ENCODE measurements around the gene TCF7L1.
"Not testable (repeated sequence)": the region's sequence is repeated elsewhere in the genome, so short reads cannot be mapped to it uniquely, and the experiment has no call there.

Gene TCF7L1

DNA sequence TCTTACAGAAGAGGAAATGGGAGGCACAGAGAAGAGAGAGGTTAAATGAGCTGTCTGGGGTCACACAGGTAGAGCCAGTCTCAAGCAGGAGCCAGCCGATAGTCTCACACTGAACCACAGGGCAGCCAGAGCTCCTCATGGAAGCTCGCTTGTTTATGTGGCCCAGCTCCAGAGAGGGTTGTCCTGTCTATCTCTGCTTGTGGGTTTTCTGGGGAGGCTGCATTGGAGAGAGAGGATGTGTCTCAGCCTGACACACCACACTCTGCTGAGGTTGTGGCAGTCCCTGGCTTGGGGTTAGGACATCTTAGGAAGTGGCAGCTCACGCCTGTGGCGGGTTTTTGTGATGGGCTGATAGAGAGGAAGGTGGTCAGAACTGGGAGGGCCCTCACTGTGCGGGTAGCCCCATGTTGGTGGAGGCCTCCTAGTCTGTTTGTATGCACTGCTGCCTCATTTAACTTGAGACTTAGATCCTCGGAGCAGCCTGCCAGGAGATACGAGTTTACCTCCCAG is 52.3 kb downstream of the TCF7L1 start:
- peak; percentile 13 for DNase-seq

DNA sequence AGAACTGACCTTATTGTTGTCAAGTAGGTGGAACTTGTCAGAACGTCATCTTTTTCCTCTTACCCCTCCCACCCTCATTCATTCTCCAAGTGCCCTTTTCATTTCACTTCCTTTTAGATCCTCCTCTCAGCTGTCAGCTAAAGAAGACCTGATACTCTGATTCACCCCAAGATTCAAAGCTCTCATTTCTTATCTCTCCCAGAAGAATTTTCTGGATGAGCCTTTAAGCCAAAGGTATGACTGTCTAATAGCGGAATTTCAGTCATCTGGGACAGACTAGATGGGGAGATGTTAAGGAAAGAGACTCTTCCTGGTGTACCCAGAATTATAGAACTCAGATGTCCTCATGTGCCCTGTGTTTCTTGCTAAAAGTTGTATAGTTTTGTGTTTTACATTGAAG is 53.9 kb downstream of the TCF7L1 start:
- DNase-seq = no peak

DNA sequence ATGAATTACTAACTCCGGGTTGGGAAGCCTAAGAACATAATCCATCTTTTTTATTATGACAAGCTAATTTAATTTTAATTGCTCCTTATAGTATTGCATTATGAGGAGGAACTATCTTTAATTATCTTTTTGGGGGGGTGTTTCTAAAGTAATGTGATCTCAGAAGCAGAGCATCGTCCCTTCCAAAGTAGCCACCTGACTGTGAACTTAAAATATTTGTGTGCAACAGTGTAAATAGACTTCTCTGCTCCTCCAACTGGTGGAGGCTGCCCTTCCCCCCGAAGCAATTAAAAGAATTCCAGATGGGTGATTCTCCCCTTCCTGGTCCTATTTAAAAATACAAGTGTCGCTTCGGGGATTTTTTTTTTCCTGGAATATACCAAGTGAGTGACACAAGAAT is 55.7 kb downstream of the TCF7L1 start:
- no peak for DNase-seq

DNA sequence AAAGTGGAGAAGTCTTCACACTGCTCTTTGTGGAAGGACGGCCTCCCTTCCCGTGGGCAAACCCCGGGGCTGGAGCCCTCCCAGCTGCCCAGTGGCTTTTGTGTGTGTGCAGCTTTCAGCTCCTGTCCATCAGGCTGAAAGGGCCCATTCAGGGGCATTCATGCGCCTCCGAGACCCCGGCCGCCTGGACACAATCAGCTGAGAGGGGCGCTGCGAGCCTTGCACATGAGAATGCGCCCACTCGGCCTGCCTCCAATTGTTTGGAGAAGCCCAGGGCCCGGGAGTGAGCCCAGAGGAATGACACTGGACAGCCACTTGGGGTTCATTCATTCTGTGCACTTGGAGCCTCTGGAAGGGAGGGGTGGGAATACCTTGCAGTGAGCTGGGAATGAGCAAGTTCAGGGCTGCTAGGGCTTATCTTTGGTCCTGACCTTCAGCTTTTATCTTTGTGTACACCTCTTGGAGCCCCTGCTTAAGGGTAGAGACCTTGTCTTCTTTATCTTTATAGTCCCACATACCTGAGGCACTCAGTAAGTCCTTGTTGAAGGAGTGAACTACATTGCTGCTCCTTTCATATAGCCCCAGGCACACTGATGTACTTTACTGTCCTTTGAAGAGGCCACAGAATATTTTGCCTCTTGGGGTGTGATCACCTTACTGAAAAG is 56.5 kb downstream of the TCF7L1 start:
- no peak for DNase-seq

DNA sequence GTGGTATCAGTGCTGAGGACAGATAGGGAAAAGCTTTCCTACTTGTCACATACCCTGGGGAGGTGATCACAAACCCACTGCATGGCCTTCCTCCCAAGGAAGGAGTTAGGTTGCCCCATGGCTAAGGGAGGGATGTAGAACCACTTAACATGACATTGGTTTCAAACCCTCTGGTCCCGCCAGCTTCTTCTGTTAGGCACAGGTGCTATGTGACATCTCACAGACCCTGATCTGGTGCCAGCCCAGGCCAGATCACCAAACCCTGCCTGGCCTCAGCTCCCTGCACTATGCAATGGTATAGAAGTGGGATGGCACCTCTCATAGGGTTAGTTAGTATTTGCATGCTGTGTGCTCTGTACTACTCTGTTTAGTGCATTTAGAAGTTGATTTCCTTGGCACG is 58.0 kb downstream of the TCF7L1 start:
- DNase-seq = no peak

DNA sequence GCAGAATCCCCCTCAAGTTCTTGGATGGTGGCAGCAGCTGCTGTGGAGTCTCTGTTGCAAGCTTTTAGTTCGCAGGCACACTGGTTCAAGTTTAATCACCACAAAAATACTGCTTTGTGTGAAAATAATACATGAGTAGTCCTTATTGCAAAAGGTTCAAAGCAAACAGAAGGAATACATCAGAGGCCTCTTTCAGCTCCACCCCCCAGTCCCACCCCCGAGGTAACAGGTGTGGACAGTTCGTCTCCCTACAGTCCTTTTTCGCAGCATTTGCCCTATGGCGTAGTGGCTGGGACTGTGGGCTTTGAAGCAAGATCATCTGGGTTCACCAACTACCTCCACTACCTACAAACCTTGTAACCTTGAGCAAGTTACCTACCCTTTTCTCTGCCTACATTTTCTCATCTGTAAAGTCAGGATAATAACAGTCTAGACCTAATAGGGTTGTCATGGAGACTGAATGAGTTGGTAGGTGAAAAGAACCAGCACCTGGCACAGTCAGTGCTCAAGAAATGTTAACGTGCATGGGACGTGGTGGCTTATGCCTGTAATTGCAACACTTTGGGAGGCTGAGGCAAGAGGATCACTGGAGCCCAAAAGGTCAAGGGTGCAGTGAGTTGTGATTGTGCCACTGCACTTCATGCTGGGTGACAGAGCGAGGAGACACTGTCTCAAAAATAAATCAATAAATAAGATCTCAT is 61.7 kb downstream of the TCF7L1 start:
- DNase-seq = no peak

DNA sequence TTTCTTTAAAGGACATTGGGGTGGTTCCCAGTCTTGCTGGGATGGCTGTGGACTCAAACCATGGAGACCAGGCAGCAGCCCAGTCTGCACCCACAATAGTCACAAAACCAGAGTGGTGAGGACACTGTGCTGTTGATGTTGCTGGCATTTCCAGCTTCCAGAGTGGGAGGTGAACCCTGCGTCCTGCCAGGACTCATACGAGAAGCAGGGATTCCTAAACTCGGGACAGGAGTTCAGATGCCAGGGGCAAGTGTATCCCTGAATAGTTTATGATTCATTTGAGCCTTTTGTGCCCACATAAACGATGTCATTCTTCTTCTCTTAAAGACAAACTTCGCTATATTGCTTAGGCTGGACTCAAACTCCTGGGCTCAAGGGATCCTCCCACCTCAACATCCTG is 62.8 kb downstream of the TCF7L1 start:
- DNase-seq = no peak

DNA sequence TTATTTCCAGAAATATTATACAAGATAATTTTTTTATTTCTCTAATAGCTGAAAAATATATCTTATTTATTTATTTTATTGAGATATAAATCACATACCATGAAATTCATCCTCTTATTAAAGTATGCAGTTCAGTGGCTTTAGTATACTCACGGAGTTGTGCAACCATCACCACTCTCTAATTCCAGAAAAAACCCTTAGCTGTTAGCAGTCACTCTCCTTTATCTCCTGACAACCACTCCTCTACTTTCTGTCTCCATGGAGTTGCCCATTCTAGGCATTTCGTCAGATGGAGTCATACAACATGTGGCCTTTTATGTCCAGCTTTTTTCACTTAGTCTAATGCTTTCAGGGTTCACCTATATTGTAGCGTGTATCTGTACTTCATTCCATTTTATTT is 66.5 kb downstream of the TCF7L1 start:
- DNase-seq = no peak

DNA sequence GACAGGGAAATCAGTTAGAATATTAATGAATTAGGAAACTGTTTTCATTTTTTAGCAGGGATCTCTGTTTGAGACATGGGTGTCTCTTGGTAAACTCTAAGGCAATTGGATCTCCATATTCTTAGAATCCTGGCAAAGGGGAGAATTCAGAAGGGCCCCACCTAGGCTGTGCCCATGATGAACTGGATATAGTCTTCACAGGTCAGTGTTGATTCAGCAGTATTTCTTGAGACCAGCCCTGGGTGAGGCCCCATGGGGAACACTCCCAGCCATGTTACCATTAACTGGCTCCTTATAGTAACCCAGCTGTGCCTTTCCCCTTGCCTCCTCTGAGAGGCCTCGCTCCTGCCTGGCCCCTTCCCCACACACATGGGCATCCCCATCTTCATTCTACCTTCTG is 76.7 kb downstream of the TCF7L1 start:
- no peak for DNase-seq

DNA sequence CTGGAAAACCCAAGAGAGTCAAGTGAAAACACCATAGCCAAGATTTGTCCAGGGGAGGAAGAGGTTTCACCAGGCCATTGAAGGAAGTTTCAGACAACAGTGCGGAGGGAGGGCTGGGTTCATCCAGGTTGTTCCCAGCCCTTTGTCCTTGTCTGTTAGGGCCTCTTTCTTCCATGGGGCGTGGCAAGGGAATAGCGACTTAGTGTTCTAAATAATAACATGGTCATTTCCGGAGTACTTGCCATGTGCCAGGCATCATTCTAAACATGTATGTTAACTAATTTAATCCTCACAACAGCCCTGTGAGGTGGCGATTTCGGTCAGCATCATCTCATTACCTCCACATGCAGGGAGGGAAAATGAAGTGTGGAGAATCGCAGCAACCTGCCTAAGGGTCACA is 77.3 kb downstream of the TCF7L1 start:
- no peak for DNase-seq

DNA sequence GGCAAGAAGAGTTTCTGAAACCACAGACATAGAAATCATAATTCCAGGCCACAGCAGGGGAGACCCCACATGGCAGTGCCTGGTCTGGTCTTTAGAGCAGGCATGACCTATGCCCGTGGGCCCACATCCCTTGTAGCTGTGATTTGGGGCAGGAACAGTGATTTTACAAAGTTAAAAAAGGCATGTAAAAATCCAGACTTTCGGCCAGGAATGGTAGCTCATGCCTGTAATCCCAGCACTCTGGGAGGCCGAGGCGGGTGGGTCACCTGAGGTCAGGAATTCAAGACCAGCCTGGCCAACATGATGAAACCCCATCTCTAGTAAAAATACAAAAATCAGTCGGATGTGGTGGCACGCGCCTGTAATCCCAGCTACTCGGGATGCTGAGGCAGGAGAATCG is 78.4 kb downstream of the TCF7L1 start:
- DNase-seq = not testable (repeated sequence)

DNA sequence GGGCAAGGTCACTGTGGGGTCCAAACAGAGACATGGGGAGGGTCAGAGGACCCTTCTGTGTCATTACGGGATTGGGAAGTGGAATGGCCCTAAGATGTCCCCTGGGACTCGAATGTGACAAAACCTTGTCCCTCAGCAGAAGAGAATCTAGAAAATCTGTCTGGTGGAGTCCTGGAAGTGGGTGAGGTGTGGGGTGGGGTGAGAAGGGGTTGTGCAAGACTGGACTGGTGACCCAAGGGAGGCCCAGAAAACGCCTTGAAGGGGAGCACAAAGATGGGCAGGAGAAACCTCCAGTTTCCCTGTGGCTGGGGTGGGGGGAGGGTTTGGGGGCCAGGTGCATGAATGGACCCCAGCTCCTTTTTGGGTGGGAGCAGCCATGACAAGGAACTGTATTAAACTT is 79.6 kb downstream of the TCF7L1 start:
- DNase-seq = no peak

DNA sequence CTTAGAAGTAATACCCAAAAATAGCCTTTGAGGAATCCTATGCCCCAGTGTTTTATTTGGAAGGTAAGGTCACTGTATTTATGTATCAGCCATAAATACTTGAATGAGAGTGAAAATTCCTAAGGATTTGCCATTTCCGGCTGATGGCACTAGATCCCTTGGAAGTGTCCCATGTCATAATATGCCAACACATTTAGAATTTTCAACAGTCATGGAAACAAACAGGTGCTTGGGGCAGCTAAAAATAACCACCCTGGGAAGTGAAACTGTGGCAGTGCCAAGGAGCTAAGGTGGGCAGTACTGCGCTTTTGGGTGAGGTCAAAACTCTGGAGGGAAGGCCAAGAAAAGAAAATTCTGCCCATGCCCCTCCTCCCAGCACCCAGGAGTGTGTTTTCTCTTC is 80.2 kb downstream of the TCF7L1 start:
- DNase-seq = no peak

DNA sequence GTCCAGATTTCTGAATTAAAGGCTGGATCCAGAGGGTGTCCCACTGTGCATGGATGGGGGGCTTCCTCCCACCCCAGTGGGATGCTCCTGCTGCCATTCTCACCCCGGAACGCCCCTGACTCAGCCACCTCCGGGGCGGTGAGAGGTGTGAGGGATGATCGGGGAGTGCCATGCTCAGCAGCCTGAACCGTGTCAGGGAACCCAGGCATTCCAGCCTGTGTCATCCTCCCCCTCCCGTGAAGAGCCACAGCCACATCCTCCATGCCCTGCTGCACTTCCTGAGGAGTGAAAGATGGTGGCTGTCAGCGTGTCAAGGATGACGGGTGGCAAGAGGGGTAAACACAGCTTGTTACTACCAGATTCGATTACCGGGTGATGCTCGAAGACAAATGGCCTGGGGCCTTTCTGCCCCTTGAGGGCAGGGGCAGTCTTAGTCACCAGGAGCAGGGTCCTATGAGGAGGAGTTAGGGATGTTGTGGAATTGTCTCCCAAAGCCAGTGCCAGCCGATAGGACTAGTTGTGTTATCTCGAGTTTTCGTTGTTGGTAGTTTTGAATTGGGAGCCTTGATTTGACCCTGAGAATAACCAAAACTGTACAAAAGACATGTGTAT is 80.8 kb downstream of the TCF7L1 start:
- no peak for DNase-seq

DNA sequence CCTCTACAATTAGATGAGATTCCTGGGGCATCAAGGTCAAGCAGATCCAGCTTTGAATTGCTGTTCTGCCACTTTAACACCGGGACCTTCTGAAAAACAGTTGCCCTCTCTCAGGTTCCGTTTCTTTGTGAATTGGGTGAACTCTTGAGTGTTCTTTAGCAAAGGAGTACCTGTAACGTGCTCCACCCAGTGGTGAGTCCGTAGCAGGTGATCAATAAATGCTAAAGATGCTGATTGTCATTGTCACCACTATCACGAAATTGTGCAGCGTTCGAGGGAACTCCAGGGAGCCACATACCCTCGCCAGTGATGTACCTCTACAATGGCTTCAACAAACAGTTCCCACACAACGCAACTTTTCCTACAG is 81.9 kb downstream of the TCF7L1 start:
- no peak for DNase-seq

DNA sequence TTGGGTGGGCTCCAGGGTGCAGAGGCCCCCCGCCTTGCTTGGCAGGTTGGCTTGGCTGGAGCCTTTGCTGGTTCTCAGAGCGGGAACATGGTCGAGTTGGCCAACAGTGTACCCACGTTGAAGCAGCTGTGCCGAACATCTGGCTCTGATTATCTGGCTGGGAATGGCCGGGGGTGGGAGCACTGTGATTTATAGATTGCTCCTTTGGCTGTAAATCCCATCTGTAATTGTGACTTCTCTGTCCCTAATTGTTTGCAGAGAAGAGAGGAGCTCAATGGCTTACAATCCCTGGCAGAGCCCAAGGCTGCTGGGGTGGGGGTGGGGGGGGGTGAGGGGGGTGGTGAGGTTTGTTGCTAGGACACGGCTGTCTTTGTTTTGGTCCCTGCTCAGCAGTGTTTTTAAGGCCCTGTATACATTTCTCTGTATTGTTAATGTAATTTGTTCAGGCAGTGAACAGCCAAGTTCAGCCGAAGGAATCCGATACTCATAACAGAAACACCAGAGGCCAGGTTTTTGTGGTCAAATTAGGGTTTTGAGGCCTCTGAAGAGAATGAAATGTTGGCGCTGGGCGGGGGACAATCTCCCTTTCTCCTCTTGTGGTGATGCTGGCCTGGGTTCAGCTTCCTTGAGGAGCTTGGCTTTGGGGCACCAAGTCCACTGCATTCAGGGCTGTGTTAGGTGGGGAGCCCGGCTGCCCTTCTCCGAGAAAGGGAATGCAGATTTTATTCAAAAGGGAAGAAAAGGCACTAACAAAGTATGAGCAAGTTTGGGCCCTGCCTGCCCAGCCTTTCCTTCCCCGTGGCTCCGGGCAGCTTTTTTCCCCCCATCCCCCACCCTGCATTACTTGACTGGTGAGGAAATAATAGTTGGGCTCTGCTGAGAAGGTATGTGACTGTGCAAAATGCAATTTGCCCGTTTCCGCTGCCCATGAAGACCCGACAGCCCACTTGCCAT is 82.5 kb downstream of the TCF7L1 start:
- no peak for DNase-seq

DNA sequence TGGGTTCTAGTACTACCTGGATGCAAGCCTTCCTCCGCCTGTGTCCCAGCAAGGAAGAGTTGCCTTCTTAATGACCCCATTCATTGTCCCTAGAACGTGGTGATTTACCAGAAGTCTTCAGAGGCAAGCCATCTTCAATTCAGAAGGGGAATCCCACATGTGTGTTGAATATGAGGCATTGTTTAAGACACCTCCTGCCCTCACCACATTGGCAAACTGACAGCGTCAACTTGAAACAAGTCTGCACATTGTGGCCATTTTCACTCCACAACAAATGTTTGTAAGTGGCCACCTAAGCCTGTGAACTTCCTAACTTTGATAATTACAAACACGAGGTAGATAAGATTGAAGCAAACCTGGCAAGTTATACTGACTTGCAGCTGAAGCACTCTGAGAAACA is 83.7 kb downstream of the TCF7L1 start:
- DNase-seq = no peak

DNA sequence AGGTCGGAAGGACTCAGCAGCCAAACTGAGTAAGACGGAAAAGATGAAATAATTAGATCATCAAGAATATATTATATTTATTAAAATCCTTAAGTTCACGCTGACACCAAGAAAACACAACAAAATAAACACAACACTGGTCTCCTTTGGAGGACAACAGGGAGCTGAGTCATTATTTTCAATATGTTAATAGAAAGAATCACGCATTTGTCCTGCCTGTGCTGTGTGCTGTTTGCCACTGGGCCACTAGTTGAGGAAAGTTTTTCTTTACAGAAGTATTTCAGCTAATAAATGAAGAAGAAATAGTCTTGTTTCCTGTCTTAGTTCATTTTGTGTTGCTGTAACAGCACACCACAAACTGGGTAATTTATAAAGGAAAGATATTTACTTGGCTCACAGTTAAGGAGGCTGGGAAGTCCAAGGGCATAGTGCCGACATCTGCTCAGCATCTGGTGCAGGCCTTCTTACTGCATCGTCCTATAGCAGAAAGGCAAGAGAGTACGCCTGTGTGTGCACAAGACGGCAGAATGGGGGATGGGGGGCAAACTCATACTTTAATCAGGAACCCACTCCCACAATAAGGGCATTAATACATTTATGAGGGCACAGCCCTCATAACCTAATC is 88.0 kb downstream of the TCF7L1 start:
- DNase-seq = no peak

DNA sequence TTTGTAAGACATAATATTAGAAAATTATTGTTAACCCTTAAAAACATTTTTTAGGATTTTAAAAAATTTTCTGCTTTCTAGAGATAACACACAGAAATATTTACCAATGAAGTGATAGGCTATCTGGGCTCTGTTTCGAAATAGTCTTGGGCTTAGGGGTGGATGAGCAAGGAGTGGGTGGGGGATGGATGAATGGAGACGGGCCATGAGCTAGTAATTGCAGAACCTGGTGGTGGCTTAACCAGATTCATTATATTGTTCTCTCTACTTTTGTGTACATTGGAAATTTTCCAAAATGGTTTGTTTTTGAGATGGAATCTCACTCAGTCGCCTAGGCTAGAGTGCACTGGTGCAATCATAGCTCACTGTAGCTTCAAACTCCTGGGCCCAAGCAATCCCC is 89.6 kb downstream of the TCF7L1 start:
- no peak for DNase-seq

DNA sequence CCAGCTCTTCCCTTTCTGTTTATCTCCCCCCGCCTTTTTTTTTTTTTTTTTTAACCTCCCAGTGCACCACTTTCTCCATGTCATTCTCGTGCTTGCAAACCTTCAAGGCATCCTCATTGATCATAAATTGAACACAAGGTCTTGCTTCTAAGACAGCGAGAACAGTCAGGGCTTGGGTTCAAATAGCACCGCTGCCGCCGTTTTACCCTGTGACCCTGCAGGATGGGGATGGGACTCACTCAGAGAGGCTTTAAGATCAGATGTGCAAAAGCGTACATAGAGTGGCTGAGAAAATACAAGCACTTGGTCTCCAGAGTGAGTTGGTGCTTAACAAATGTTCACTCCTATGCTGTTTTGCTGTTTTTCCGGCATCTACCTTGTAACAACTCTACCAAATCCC is 93.6 kb downstream of the TCF7L1 start:
- DNase-seq = no peak

DNA sequence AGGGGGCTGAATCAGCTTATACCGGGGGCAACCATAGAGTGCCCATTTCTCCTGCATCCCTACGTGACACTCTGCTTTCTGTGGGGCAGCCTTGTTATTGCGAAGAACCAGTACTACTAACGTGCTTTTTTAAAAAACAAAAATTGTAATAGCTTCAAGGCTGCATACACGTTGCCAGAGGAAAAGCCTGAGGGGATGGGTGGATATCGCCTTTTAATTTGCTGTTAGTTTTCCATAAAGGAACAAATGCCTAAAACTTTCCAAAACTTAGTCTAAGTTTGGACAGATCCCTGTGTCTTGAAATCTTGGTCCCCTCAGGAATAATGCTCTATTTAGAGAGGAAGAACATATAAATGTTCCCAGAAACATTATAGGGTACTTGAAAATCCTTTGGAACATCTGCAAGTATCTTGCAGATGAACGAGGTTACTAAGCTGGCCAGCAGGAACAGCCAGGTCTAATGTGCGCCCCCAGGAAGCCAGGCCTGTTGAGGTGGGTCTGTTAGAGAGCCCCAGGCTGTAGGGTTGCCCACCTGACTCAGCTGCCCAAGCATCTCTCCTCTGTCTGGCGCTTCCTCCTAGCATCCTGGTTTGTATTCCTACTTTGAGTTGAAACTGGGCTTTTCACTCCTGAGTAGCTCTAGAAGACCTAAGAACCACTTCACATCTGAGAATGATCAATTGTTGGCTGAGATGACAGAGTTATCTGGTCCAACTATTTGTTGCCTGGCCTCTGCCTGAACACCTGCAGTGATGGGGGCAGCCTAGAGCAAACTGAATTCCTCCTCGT is 97.7 kb downstream of the TCF7L1 start:
- no peak for DNase-seq

DNA sequence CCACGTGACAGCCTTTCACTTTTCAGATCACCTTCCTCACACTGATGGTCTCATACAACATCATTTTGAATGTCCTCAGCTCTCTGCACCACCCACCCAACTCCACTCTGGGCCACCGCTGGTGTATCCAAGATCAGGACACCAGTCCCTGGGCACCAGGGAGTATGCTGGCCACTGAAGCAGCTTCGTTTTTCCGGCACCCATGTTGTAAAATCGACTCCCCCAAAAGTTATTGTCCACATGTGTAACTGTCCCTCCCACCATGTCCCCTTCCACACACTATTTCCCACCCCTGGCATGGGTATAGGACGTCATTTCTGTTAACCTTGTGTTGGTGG is 98.2 kb downstream of the TCF7L1 start:
- DNase-seq = no peak

All from hematopoietic multipotent progenitor cell treated with erythropoietin and hydrocortisone succinate and interleukin-3 and kit ligand, for 6 days (in vitro differentiated cells).